ENCODE results near the gene PGD. TPM values are rescaled to one million over a fixed set of nuclear protein-coding genes. Genes with fewer than 3 reads are reported as not detected.

Gene PGD
- total and polyA plus RNA-seq, 2 of the 13 experiments (the other 11 are each of a cell fraction or from before 2014, with no cell fraction given): 64.8 to 210 TPM

GRCh38 chr1:10360045-10360444 lies 38.8 kb upstream of the PGD start:
- POLR2A ChIA-PET: interaction anchor here (0.7 kb wide), 1 partner anchor 775 kb away, joined by 3 read pairs; no protein-coding TSS in a partner anchor
- in situ Hi-C loops (cut with HindIII; ENCODE audit: extremely low pct_ligation_motif_present, low pct_unique_long_range_greater_than_20kb) (no loop called here), intact Hi-C loops (cut with micrococcal nuclease; ENCODE audit: unreplicated experiment) (no loop called here)
- H3K4me1 ChIP-seq (ENCODE audit: insufficient read depth, low read length): no peaks in the 10 kb centered on the region
- H3K36me3 ChIP-seq (replicated peaks in 1 of 2; ENCODE audit: control insufficient read depth in 1 of 2, insufficient read depth in 2 of 2, low read length in 2 of 2): peaks cover 10 to 25% of the 10 kb centered on the region in 2 experiments
- ATAC-seq: no peak
- no peaks in the 10 kb centered on the region for H3K27me3 ChIP-seq (ENCODE audit: control insufficient read depth in 1 of 2, insufficient read depth in 2 of 2, low read length in 2 of 2)
- CTCF ChIA-PET (ENCODE audit: low intra/inter-chr PET ratio, low total read pairs): no interaction called here
- no peak overlapping the region for H3K4me3 ChIP-seq (replicated peaks in 1 of 3; ENCODE audit: insufficient read depth in 1 of 3, low read depth in 2 of 3, low read length in 3 of 3)
- FAIRE-seq: no peak
- no peak overlapping the region for H3K9ac ChIP-seq (ENCODE audit: insufficient read depth, low read depth, low read length)
- no peaks in the 10 kb centered on the region for H3K9me3 ChIP-seq (ENCODE audit: low read length)
- no peak overlapping the region for H3K4me2 ChIP-seq (ENCODE audit: low read depth, low read length)
- H2AFZ ChIP-seq (ENCODE audit: low read length): no peak overlapping the region
- H4K20me1 ChIP-seq (ENCODE audit: insufficient read depth, low read length): no peaks in the 10 kb centered on the region
- DNase-seq (ENCODE audit: low spot score): no peak
- BruUV-seq (replicated peaks): no TSS peak
- H3K79me2 ChIP-seq (ENCODE audit: insufficient read depth, low read length): no peaks in the 10 kb centered on the region
- 96% methylated on average over 1 of the region's 1 CpG for WGBS (ENCODE audit: low lambda C conversion rate)
- no peak overlapping the region for H3K27ac ChIP-seq (ENCODE audit: extremely low read length, insufficient read depth, low read length)
- TF ChIP-seq STAT6 (CRISPR knock-in tag; IDR thresholded peaks at IDR 0.05; ENCODE audit: borderline replicate concordance): no peak
- TF ChIP-seq RNF2 (conservative IDR thresholded peaks at IDR 0.05; ENCODE audit: low read depth): no peak
- TF ChIP-seq ZFP36L2 (CRISPR knock-in tag; IDR thresholded peaks at IDR 0.05): no peak
- TF ChIP-seq CEBPZ (IDR thresholded peaks at IDR 0.05; ENCODE audit: low read length): no peak
- TF ChIP-seq TCF12 (IDR thresholded peaks at IDR 0.05): no peak
- TF ChIP-seq TCF12 (CRISPR knock-in tag; IDR thresholded peaks at IDR 0.05): no peak
- TF ChIP-seq ZMYM2 (CRISPR knock-in tag; IDR thresholded peaks at IDR 0.05): no peak
